Psoas muscle (tissue), 8 donors: ENCODE data around the gene SLC26A2. TPM values are rescaled to one million over a fixed set of nuclear protein-coding genes. Genes with fewer than 3 reads are reported as not detected.

Experiments used
- ATAC-seq, 4 donors: fragments of 200-7000 bp; cut with Tn5 transposase; one replicate each; pipeline ENCODE4 v1.9.1; 2020; ENCODE audit warnings: moderate library complexity in 3 of 4, mild to moderate bottlenecking in 2 of 4
- DNase-seq, 2 donors: peaks; one replicate each; pipeline ENCODE4 v3.0.0-alpha.2; 2020
- H3K27ac ChIP-seq: fragments of 200-600 bp; one replicate; pipeline ENCODE4 v1.8.0; 2022
- H3K27me3 ChIP-seq, 3 donors: fragments of 200-600 bp in 1 of 3; one replicate each; pipeline versions ENCODE4 v1.6.1 to v1.8.0; 2013 to 2022; ENCODE audit warnings: low read length in 2 of 3, mild to moderate bottlenecking in 2 of 3, moderate library complexity in 1 of 3; ENCODE audit not compliant: insufficient read depth in 3 of 3
- H3K36me3 ChIP-seq, 2 donors: fragments of 200-600 bp in 1 of 2; one replicate each; pipeline versions ENCODE4 v1.6.1 to v1.8.0; 2013 to 2022; ENCODE audit warnings: low read depth in 1 of 2, mild to moderate bottlenecking in 1 of 2, moderate library complexity in 1 of 2; ENCODE audit not compliant: insufficient read depth in 1 of 2
- H3K4me1 ChIP-seq: fragments of 200-600 bp; one replicate; pipeline ENCODE4 v1.8.0; 2022
- H3K4me3 ChIP-seq: fragments of 200-600 bp; one replicate; pipeline ENCODE4 v1.8.0; 2022; ENCODE audit warnings: mild to moderate bottlenecking
- H3K9me3 ChIP-seq: fragments of 200-600 bp; one replicate; pipeline ENCODE4 v1.8.0; 2022
- WGBS, 3 donors: extraction: QIAGEN DNeasy Blood & Tissue Kit; methylation state at CpG; one replicate each; pipeline versions ENCODE4 v1.1.6 to v1.1.7; 2013; 5-methylcytosine and 5-hydroxymethylcytosine counted together
- intact Hi-C, 2 donors: fragments of 100-400 bp; cut with DNase I; formaldehyde crosslinking; loops; one replicate each; pipeline versions ENCODE4 v1.11.0 to v1.14.2; 2022
- polyA plus RNA-seq, 3 donors: library from polyadenylated mRNA; stranded (reverse); fragments of 200-250 nt; gene quantifications; one replicate each; pipeline ENCODE4 v1.2.3, GENCODE V29; 2013
- total RNA-seq, 4 donors: library from RNA; stranded (reverse); fragmentation: NEBNext Ultra II Directional in 2 of 4; extraction: Animal tissue kit (Norgen Biotek cat#: 25700) in 2 of 4; gene quantifications; one replicate each; pipeline versions ENCODE4 v1.2.1 to v1.2.4, GENCODE V29; 2021 to 2023
- TF ChIP-seq, protein P1 (sequence below): fragments of 200-600 bp; IDR thresholded peaks from one replicate; pipeline ENCODE4 v1.8.0; 2022; ENCODE audit warnings: antibody characterized with exemption
- donor health status: healthy with polysubstance abuse.
- donor health status: DM: no; HTN: no; CAD: no; lungs with moderate emphysema.
- donor health status: Bipolar disorder and iron deficiency.
- donor health status: healthy.
- donor health status: DM: yes; HTN: yes; CAD: no.
- donor health status: DM: no; HTN: no; CAD: no.
- donor health status: DM: no; HTN: no; CAD: no.
- donor health status: DM: yes; HTN: yes; CAD: no.

Gene SLC26A2
- total and polyA plus RNA-seq, 7 donors, result 4.0 to 20.1 (median 7.3) TPM

DNA sequence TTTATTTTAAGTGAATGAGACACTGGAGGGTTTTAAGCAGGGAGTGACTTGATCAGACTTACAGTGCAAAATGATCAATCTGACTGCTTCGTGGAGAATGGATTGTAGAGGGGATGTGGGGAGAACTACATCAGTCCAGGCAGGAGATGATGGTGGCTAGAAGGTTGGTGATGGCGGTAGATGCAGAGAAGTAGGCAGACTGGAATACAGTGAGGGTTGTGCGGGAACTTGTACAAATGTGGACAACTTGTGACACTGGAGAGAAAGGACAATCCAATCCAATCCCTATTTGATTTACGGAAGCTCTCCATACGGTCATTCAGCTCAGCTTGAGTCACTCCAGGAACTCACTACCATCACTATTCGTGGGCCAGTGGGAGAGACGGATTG lies 39.3 kb downstream of the SLC26A2 start:
- H3K4me3 ChIP-seq, result peak overlapping the region; percentile 97
- no peaks in the 10 kb centered on the region for H3K9me3 ChIP-seq
- ATAC-seq, result no peak
- H3K27me3 ChIP-seq, result no peaks in the 10 kb centered on the region
- no peak for DNase-seq
- intact Hi-C loops, result no loop called here
- peaks cover 2 to 32% of the 10 kb centered on the region in 2 donors for H3K36me3 ChIP-seq
- H3K27ac ChIP-seq, result peak overlapping the region; percentile 96
- H3K4me1 ChIP-seq, result peaks cover 29% of the 10 kb centered on the region
- 10 to 13% (median 11%) methylated on average over 7 of the region's 7 CpGs for WGBS, 3 donors
- TF ChIP-seq, protein P1, sequence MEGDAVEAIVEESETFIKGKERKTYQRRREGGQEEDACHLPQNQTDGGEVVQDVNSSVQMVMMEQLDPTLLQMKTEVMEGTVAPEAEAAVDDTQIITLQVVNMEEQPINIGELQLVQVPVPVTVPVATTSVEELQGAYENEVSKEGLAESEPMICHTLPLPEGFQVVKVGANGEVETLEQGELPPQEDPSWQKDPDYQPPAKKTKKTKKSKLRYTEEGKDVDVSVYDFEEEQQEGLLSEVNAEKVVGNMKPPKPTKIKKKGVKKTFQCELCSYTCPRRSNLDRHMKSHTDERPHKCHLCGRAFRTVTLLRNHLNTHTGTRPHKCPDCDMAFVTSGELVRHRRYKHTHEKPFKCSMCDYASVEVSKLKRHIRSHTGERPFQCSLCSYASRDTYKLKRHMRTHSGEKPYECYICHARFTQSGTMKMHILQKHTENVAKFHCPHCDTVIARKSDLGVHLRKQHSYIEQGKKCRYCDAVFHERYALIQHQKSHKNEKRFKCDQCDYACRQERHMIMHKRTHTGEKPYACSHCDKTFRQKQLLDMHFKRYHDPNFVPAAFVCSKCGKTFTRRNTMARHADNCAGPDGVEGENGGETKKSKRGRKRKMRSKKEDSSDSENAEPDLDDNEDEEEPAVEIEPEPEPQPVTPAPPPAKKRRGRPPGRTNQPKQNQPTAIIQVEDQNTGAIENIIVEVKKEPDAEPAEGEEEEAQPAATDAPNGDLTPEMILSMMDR, result no peak

DNA sequence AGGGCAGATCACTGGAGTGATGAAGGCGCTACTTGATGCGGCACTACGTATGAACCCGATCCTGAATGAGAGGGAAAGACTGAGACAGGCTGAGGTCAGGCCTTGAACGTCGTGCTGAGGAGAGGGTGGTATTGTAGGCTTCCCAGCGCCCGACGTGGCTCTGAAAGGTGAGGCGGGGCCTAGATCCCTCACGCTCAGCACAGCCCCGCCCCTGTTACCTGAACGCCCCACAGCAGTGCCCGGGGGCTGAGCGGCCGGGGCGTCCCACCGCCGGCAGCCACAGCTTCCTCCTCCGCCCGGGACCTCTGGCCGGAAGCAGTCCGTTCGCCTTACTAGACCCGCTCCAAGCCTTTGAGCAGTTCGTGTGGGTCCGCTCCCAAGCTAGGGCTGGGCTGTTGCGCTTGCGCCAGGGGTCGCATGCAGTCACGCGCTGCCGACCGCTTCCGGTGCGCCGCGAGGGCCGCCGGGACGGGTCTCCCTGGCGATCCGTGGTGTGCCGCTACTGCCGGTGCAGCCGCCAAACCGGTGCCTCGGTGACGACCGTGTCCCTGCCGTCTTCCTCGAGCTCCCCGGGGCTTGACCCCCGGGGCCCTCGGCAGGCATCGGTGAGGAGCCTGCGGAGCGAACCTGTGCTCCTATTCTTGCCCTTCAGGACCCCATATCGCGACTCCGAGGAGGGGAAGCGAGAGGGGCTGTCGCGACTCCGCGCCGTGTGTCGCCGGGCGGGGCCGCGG lies 39.9 kb downstream of the SLC26A2 start, which contains the start of the genes HMGXB3 and TIGD6:
Gene HMGXB3, plus strand, starts transcription at position 484 of the 734 bp plus-strand sequence. CDS start 4,114 bp downstream, outside the sequence.
Gene TIGD6, minus strand, starts transcription at position 399 of the 734 bp plus-strand sequence. CDS start 4,306 bp downstream, outside the sequence.
- Histone ChIP-seq H3K4me3 (peak within 1 kb of the TSS; percentile 97), H3K9me3 (no peaks in the 10 kb centered on the region), H3K27me3 (no peaks in the 10 kb centered on the region), H3K36me3 (peaks cover 2 to 32% of the 10 kb centered on the region in 2 donors), H3K27ac (peak within 1 kb of the TSS; percentile 96), H3K4me1 (peaks cover 29% of the 10 kb centered on the region)
- ATAC-seq, result peak; percentile 94 to 96 (median 96)
- intact Hi-C loops, result no loop called here
- peak; percentile 95 to 97 for DNase-seq
- TF ChIP-seq, protein P1, result no peak
- WGBS, 3 donors, result 0% methylated on average over 62 to 72 of the region's 72 CpGs

DNA sequence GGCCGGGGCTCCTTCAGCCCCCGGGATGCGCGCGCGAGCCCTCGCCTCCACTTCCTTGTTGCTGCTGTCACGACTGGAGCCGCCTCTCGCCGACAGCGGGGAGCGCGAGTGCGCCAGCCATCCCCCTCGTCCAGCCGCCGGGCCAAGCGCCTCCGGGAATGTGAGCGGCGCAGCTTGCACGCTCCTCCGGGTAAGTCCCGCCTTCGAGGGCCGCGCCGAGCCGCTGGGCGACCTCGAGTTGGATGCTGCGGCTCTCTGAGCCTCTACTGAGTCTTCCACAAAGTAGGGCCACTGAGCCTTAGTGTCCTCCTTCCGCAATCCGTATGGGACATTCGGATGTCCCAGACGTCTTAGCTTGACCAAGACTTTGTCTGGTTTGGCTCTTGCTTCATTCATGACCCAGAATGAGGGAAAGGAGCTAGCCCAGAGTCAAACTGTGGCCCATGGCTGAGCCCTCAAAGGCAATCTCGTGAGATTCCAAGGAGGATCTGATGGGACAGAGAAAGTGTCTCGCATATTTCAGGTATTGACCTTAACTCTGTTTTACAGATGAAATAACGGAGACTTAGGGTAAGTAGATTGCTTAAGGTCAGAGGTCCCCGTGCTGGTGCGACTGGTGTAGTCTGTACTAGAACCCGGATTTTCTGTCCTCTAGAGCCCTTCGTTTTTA lies 40.6 kb downstream of the SLC26A2 start:
- Histone ChIP-seq H3K4me1 (peaks cover 29% of the 10 kb centered on the region), H3K4me3 (peak overlapping the region; percentile 97), H3K27me3 (no peaks in the 10 kb centered on the region), H3K9me3 (no peaks in the 10 kb centered on the region), H3K27ac (peak overlapping the region; percentile 96), H3K36me3 (peaks cover 2 to 34% of the 10 kb centered on the region in 2 donors)
- ATAC-seq (peak; percentile 47 to 68 (median 58)), DNase-seq (peak; percentile 46 to 72)
- intact Hi-C loops, result no loop called here
- TF ChIP-seq, protein P1, result no peak
- WGBS, 3 donors, result 0% methylated on average over 44 of the region's 44 CpGs

DNA sequence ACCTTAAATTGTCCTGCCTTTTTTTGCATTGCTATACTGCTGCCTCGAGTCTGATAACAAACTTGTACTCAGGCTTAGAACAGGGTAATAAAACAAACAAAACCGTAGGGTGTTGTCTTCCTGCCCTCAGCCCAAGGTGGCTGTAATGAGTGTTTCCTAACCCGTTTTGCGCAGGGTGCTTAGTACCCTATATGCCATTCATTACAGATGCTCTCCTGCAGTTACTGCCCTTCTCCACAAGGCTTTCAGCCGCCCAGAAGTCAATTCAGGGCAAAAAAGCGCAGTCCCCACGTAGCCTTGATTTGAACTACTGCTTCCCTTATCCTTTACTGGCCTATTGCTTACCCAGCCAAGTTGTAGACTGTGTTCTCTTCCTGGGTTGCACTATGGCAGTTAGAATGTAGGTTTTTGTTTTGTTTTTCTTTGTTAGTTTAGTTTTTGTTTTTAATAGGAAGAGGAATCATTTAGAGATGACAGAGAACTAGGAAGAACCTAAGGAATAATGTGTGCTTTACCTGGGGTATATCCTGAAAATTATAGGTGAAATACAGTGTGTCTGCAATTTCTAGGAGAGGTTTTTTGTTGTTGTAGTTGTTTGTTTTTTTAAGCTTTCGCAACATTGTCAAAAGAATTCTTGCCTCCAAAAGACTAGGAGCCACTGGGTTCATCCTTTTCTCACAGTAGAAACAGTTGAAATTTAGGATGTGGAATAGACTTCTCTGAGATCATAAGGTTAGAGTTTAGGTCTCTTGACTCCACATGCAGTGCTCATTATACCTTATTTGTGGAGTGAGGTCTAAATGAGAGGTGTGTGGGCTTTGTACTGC lies 41.3 kb downstream of the SLC26A2 start:
- intact Hi-C loops, result no loop called here
- peak in 1 of 2 donors; percentile 22 for DNase-seq
- H3K9me3 ChIP-seq, result no peaks in the 10 kb centered on the region
- TF ChIP-seq, protein P1, result peak; percentile 63
- H3K27me3 ChIP-seq, result no peaks in the 10 kb centered on the region
- H3K4me1 ChIP-seq, result peaks cover 29% of the 10 kb centered on the region
- peaks cover 7 to 37% of the 10 kb centered on the region in 2 donors for H3K36me3 ChIP-seq
- peak; percentile 28 to 60 (median 36) for ATAC-seq
- WGBS, 3 donors, result 13 to 17% (median 14%) methylated on average over 8 of the region's 8 CpGs
- H3K27ac ChIP-seq, result peak overlapping the region; percentile 96
- peak overlapping the region; percentile 97 for H3K4me3 ChIP-seq
